Posterior cingulate gyrus (tissue), 11 donors: ENCODE data around the gene TACC2.

Experiments
- DNase-seq, 10 donors: peaks; one replicate each; pipeline versions ENCODE4 v3.0.0 to v3.0.0-alpha.2; 2020 to 2021; ENCODE audit warnings: mixed read lengths in 3 of 10
- intact Hi-C: fragments of 100-400 bp; cut with DNase I; formaldehyde crosslinking; loops from one replicate; pipeline ENCODE4 v1.15.1; 2023

The TACC2 gene

DNA sequence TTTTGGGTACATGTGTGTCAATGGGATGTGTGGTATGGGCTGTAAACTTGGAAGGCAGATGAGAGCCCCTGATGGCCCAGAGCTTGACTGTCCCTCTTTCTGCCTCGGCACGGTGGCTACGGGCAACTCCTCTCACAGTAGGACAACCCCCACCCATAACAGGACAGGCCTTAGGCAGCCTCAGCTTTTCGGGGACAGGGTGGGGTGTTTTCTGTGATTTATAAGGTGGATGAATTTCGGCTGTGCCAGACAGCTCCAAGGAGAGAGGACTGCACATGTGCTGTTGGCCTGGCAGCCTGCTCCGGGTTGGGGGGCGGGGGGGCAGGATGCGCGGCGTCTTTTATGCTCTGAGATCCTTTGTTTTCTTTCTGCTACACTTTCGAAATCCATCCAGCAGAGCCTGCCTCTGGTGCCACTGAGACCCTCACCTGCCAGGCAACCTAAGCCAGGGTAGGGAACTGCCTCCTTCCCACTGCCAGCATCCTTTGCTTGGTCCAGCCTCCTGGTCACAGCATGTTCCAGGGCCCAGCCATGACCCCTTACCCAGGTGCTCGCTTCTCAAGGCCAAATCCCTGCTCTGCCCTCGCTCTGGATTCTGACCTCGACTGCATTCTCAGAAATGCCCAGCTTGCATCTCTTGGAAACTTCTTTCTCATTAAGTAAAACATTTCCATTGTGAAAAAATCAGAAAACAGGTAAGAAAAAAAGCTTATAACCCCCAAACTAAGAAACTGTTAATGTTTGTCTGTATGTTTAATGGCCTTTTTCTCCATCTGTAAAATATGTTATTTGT, 266.7 kb downstream of the TACC2 start:
- DNase-seq = peak in 2 of 10 donors; percentile 48 to 57
- intact Hi-C loops = no loop called here

DNA sequence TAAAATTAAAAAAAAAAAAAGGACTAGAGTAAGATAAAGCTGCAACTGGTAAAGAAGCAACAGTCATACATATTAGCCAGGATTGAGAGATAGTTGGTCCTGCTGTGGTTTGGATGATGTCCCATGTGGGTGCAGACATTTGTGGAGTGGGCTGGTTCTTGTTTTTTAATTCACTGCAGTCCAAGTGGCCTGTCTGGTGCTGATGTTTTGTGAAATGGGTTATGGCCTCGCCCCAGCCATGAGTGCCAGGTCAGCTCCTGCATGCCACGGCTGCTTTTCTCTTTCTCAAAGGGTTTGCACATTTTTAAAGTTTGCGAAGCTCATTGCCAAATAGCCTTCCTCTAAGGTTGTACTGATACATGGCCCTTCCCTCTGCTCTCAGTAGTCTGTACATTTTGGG, 268.1 kb downstream of the TACC2 start:
- DNase-seq = peak in 1 of 10 donors; percentile 2
- intact Hi-C loops = no loop called here

DNA sequence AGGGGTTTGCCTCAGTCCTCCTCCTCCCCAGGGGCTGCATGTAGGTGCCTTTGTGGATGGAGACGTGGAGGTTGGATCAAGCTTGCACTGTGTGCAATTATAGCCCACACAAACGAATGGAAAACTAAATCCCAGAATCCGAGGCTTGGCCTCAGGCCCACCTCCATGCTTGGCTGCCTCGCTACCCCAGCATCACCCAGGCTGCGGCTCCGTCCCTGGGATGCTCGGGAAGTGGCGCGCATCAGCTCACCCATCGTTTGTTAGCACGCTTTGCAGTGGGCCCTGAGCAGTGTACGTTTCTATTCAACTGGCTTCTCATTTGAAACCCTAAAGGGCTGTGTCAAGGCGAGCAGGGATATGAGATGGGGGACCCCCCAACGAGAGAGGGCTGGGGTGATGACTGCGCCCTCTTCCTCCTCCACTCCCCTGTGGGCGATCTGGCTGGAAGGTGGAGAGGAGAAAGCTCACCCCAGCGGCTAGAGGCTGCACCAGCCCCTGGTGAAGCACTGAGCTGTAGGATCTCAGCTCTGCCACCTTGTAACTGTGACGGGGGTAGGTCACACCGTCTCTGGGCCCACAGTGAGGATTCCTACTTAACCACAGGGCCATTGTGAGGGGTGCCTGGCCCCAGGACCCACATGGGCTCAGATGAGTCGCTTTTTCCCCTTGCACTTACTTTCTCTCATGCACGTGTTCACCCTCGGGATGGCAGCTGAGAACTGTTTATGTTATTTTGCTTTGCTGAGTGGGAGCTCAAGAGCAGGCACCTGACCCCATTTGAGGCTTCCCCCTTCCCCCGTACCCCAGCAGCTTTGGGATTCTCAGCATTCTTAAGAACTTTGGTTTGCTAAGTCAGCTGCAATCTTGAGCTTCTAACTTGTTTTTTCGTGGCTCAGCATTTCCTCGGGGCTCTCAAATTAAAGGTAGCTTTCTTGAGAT, 269.4 kb downstream of the TACC2 start:
- intact Hi-C loops = no loop called here
- peak in 2 of 10 donors; percentile 57 to 74 for DNase-seq

GRCh38 chr10:122259075-122259466, 270.1 kb downstream of the TACC2 start:
- intact Hi-C loops = no loop called here
- peak in 2 of 10 donors; percentile 25 to 60 for DNase-seq

DNA sequence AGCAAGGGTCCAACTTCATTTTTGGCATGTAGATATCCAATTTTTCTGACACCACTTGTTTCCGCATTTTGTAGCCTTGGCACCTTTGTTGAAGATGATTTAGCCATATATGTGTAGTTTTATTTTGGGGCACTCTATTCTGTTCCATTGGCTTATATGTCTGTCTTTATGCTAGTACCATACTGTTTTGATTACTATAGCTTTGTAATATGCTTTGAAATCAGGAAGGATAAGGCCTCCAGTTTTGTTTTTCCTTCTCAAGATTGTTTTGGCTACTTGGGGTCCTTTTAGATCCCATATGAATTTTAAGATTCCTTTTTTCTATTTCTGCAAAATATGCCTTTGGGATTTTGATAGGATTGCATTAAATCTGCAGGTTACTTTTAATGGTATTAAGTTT, 272.6 kb downstream of the TACC2 start:
- intact Hi-C loops = no loop called here

GRCh38 chr10:122263971-122264370, 275.0 kb downstream of the TACC2 start:
- no peak for DNase-seq
- intact Hi-C loops = no loop called here

More for the DNA sequence above, 272.6 kb downstream of the TACC2 start:
- DNase-seq = no peak

- intact Hi-C loops = no loop called here
- DNase-seq = no peak
Observed at GRCh38 chr10:122264436-122264835, 275.5 kb downstream of the TACC2 start.

GRCh38 chr10:122264931-122265330, 276.0 kb downstream of the TACC2 start:
- peak in 2 of 10 donors; percentile 14 to 62 for DNase-seq
- intact Hi-C loops = no loop called here

DNA sequence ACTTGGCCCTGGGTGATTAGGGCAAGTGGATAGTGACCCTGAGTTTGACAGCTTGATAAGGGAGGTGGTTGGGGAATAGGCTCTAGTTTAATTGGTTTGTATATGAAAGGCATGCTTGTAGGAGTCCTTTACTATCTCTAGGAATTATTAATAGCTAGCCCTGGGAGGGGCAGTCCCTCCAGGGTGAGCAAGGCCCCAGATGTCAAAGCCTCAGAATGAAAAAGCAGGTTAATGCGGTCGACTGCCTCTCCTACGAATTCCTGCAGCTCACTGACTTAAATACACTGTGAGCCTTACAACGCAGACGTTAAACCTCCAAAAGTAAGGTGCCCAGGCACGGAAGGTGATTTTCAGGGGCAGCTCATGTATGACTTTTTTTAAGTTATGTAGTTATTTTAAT, 276.9 kb downstream of the TACC2 start:
- intact Hi-C loops = no loop called here
- peak in 2 of 10 donors; percentile 11 to 12 for DNase-seq

DNA sequence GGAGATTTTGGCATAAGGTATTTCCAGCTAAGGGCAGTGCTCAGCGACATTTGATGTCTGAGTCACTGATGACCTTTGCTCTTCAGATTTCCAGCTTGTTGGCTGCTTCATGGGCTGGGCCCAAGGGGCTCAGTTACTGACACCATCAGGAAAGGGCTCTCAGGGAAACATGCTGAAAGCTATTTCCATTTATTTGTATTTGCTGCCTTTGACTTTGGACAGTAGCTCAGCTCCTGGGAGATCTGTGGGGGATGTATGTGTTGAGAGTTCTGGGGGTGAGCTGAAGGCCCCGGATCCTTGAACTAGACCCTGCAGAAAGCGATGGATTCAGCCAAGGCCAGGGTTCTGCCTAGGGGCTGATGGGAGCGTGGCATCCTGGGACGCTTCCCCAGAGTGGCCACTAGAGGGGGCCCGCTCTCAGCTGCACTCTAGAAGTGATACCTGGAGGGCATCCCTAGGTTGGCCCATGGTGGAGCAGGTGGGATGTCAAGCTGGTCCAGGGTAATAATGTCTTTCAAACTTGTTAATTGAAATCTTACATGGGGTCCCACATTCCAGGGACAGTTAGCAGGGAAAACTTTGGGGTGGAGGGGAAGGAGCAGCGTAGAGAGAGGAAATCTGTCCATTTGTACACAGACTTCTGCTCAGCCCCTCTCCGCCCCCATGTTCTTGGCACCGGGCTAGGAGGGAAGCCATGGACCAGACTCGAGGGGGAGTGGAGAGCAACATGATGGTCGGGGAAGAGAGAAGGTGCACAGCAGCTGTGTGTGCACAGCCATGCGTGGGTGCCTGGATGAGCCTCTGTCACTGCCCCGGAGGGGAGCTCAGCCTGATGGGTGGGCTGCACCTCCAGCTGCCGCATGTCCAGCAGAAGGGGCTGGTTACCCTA, 279.1 kb downstream of the TACC2 start:
- peak; percentile 30 to 92 (median 64) for DNase-seq
- intact Hi-C loops = no loop called here

GRCh38 chr10:122269059-122269687, 280.2 kb downstream of the TACC2 start:
- no peak for DNase-seq
- intact Hi-C loops = no loop called here

GRCh38 chr10:122271076-122271475, 282.1 kb downstream of the TACC2 start, which contains the start of gene BTBD16:
TSS of gene BTBD16 (plus strand) at chr10:122271296. CDS start at chr10:122275082, 3,786 bp downstream.
- intact Hi-C loops = no loop called here
- DNase-seq = peak in 2 of 10 donors; percentile 37 to 45

DNA sequence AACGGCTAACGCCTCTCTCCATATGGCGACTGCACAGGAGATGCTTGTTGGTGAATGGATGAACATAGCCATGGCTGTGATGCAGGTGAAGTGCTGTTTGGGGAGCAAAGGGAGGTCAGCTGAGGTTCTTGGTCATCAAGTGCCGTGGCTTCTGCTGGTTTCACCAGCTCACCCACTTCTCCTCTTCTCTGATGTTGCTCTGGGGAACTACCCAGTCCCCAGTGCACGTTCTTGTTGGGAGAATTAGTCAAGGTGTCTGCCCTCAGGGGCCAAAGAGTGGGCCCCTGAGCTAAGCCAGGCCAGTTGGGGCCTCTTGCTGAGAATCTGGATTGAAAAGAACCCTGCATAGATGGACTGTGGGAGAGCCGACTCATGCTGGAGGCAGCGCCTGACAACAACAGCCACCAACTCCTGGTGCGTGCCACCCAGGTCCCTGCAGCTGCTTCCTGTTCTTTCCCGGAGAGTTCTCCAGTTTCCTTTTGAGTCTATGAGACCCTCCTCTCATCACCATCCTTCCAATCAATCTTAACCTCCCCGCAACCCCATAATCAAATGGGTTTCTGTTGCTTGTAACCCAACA, 285.1 kb downstream of the TACC2 start:
- peak in 1 of 10 donors; percentile 25 for DNase-seq
- intact Hi-C loops = no loop called here

DNA sequence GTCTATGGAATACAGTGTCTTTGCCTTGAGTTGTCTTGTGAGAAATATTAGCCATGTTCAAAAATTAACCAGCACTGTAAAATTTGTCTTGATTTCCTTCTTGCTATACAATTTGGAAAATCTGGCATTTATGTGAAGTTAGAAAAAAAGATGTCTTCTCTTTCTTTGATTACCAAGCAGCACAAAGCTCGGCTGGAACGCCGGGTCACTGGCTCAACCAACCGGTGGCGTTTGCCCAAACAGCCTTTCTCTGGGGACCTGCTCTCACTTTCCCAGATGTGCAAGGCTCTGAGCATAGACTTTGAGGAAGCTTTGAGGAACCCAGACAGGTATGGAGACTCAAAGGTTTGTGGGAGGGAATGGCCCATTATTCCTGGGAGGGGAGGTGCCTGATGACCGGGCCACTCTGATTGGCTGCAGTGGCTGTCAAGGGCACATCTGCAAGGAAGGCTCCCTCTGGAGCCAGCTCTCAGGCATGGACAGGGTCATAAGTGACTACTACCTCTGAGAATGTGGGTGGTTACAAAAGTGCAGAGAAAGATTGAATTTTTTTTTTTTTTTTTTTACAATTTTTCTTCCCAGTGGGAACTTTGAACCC, 287.7 kb downstream of the TACC2 start:
- peak in 1 of 10 donors; percentile 58 for DNase-seq
- intact Hi-C loops = loop anchor here (5.0 kb wide), 1 partner anchor 291 kb away; no protein-coding TSS in a partner anchor

GRCh38 chr10:122277526-122278136, 288.7 kb downstream of the TACC2 start:
- intact Hi-C loops = loop anchor here (5.0 kb wide), 1 partner anchor 290 kb away; no protein-coding TSS in a partner anchor
- DNase-seq = peak in 1 of 10 donors; percentile 27

GRCh38 chr10:122279725-122280141, 290.8 kb downstream of the TACC2 start:
- intact Hi-C loops = loop anchor here (5.0 kb wide), 1 partner anchor 288 kb away; no protein-coding TSS in a partner anchor
- peak in 9 of 10 donors; percentile 42 to 95 (median 73) for DNase-seq

GRCh38 chr10:122280156-122280555, 291.2 kb downstream of the TACC2 start:
- intact Hi-C loops = no loop called here
- no peak for DNase-seq

DNA sequence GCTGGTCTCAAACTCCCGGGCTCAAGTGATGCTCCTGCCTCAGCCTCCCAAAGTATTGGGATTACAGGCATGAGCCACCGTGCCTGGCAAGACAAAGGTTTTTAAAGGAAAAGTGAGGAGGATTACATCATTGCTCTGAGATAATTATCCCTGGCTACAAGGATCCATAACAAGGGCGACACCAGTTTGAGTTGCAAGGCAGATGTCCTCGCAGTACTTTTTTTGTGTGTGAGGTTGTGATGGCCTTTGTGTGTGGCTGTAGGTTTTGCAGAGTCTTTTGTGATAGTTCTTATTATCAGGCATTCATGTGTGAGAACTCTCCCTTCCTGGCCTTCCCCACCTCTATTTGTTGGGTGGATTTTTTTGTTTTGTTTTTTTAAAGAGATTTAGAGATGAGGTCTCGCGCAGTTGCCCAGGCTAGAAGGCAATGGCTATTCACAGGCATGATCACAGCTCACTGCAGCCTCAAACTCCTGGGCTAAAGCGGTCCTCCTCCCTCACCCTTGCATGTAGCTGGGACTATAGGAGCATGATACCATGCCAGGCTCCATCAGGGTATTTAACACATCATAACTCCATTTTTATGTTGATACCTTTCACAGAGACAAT, 292.2 kb downstream of the TACC2 start:
- intact Hi-C loops = no loop called here
- no peak for DNase-seq
